SW480 (cell line): ENCODE results near the gene SLC1A5.
"Not testable (repeated sequence)": the region's sequence is repeated elsewhere in the genome, so short reads cannot be mapped to it uniquely, and the experiment has no call there.

Experiments used
- DNase-seq: peaks from one replicate; pipeline ENCODE4 v3.0.0-alpha.2; 2016; ENCODE audit warnings: low spot score

Gene SLC1A5

DNA sequence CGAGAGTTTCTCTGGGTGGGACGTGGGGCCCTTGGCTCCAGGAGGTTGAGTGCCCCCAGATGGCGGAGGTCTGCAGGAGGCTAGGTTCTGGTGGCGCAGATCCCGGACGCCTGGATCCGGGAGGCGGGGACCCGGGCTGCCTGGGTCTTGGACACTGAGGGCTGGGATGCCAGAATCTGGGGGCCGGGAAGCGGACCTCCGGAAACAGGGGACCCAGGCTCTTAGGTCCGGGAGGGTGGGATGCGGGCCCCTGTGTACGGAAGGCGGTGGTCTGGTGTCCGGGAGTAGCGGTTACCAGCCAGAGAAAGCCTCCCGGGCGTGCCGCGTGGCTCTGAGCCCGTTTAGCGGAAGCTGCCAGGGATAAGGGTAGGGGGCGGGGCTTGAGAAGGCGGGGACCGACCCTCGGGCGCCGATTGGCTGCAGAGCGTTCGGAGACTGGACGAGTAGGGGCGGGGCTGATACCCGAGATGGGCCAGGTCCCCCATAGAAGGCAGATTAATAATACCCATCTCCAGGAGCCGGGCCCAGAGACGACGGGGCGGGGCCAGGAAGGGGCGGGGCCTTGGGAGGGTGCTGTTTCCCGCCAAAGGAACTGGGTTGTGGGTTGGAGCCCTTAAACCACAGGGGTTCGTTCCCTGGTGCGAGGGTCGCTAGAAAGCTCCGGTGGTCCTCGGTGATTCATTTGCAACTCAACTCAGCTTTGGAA is at the start of gene SLC1A5:
Gene SLC1A5 (minus strand): TSS at position 333 of the 706 bp plus-strand sequence. CDS start 629 bp downstream, outside the sequence.
- DNase-seq: peak; percentile 100

DNA sequence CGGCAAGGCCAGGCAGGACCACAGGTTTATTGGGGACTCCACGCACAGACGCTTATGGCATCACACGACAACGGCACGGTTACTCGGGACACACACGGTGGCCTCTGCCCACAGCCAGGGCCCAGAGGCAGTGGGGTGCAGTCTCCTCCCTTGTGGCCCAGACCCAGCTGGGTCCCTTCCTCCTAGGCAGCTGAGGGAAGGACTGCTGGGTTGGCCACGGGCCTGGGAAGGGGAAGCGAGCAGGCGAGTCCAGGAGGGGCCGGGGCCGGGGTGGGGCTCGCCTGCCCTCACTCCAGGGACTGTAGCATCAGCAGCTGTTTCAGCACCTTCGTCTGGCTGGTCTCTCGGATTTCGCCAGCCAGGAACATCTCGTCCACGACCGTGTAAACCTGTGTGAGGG is 49.8 kb upstream of the SLC1A5 start:
- DNase-seq: no peak

DNA sequence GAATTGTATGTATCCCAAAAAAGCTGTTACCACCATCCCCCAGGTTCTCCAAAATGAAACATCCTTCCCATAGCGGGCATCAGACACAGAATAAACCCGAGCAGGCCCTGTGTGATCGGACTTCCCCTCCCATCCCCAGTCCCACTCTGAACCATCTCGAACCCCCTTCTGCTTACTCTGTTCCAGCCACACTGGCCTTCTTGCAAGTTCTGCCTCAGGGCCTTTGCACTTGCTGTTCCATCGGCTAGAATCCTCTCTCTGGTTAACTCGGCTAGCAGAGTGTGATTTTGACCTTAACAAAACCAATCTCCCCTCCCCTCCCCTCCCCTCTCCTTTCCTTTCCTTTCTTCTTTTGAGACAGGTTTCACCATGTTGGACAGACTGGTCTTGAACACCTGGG is 46.6 kb upstream of the SLC1A5 start:
- DNase-seq: no peak

DNA sequence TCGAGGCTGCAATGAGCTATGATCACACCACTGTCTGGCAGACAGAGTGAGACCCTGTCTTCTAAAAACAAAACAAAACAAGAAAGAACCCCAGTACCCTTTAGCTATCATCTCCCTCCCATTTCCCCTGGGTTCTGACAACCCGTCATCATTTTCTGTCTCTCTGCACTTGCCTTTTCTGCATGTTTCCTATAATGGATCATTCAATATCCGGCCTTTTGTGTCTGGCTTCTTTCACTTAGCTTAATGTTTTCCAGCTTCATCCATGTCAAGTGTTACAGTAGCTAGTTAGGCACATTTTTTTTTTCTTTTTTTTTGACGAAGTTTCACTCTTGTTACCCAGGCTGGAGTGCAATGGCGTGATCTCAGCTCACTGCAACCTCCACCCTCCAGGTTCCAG is 45.7 kb upstream of the SLC1A5 start:
- DNase-seq: no peak

DNA sequence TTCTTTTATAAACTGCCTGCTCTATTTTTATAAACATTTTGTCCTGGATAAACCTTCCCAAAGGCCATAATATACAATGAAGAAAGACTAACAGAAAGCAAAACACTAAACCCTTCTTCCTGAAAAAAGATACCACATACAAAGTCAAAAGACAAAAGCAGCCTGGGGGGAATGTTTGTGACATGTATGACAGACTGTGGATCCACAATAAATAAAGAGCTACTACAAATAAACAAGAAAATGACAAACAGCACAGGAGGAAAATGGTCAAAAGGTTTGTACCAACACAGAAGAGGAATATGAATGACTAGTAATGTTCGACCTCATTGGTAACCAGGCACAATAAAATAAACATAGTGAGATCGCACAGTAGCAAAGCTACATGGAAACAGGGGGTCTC is 42.5 kb upstream of the SLC1A5 start:
- no peak for DNase-seq

DNA sequence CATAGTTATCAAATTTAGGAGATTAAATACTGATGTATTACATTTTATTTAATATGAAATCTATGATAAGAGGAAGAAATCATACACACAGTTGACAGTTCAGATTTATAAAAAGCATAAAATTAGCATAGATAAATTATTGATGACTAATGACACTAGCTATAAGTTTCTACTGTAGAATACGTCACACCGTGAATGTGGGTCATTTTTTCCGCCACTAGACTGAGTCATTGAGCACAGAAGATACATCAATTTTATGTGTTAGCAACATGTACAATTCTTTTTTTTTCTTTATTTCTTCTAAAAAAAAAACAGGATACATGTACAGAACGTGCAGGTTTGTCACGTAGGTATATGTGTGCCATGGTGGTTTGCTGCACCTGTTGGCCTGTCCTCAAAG is 40.1 kb upstream of the SLC1A5 start:
- DNase-seq: no peak

DNA sequence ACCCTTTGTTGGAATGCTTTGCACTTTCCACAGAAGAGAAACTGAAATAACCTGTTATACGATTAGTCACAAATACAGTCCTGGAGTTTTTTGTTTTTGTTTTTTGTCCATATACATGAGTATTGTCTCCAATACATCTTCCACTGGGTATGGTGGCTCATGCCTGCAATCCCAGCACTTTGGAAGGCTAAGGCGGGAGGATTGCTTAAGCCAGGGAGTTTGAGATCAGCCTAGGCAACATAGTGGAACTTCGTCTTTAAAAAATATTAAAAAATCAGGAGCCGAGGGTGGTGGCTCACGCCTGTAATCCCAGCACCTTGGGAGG is 37.3 kb upstream of the SLC1A5 start:
- no peak for DNase-seq

DNA sequence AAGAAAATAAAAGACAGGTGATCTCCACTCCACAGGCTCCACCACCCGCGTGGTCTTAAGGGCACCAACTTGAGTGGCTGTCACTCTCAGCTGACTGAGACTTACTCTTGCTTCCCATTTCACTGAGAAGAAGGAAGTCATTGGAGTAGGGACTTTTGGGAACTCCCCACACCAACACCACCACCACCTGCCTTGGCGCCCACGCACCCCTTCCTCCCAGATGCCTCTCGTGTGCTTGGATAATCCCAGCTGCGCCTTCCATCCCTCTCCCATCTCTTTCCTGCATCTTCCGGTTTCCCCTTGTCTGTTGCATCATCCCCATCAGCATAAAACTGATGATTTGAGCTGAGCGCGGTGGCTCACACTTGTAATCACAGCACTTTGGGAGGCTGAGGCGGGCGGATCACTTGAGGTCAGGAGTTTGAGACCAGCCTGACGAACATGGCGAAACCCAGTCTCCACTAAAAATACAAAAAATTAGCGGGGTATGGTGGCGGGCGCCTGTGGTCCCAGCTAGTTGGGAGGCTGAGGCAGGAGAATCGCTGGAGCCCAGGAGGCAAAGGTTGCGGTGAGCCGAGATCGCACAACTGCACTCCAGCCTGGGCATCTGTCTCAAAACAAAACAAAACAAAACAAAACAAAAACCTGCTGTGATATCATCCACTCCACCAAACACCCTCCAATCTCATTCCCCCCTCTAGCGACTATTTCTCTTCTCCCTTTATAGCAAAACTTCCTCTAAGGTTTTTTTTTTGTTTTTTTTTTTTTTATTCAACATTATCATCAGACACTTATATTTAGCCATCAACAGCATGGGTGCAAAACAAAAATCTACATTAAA is 36.7 kb upstream of the SLC1A5 start:
- peak; percentile 52 for DNase-seq

DNA sequence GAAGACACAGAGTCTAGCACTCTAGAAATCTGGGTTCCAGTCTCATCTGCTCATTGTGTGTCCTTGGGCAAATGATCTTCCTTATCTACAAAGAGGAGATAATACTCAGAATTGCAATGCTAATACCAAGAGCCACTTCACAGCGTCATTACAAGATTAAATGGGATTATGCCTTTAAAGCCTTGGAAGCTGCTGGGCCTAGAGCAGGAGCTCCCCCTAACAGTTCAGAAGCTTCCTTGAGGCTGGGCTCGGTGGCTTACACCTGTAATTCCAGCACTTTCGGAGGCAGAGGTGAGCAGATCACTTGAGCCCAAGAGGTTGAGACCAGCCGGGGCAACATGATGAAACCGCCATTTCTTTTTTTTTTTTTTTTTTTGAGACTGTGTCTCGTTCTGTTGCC is 34.7 kb upstream of the SLC1A5 start:
- no peak for DNase-seq

DNA sequence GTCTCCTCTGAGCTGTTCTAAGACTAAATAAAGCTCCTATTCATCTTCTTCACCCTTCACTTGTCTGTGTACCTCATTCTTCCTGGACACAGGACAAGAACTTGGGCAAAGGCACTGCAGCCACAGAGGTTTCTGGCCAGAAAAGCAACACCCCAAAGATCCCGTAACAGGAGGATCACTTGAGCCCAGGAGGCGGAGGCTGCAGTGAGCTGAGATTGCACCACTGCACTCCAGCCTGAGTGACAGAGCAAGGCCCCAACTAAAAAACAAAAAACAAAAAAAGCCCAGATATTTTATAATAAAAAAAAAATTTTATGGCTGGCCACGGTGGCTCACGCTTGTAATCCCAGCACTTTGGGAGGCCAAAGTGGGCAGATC is 34.0 kb upstream of the SLC1A5 start:
- DNase-seq: not testable (repeated sequence)

DNA sequence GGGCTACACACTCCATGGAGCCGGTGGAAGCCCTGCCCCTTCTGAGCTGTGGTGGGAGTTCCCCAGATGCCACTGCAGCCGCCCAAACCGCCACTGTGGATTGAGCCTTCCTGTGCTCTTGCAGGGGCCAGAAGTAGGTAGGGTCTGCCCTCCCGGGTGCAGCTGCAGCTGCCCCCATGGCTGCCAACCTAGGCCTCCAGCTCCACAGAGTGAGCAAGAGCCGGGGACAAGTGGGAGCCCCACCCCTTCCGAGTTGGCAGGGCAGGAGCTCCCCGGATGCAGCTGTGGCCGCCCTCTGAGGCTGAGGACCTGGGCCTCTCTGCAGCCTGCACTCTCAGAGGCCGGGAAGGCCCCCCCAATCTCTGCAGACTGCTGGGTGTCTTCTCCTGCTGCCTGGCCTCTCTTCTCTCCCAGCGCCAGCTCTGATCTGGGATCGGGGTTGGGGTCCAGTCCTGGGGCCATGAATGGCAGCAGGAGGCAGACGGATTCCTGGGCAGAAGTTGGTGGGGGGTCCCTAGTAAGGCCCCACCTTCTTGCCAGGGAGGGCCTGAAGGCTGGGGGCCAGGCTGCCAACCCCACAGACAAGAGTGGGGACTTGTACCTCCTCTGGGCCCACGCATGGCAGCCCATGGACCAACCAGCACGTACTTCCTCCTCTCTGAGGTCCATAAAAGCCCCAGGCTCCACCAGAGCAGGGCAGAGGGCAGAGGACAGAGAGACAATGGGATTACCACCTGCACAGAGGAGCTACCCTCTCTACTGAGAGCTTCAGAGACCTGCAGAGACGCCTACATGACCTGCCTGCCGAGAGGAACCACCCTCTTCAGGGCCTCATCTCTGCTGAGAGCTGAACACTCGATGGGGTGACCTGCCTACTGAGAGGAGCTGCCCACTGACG is 33.4 kb upstream of the SLC1A5 start:
- peak; percentile 93 for DNase-seq

DNA sequence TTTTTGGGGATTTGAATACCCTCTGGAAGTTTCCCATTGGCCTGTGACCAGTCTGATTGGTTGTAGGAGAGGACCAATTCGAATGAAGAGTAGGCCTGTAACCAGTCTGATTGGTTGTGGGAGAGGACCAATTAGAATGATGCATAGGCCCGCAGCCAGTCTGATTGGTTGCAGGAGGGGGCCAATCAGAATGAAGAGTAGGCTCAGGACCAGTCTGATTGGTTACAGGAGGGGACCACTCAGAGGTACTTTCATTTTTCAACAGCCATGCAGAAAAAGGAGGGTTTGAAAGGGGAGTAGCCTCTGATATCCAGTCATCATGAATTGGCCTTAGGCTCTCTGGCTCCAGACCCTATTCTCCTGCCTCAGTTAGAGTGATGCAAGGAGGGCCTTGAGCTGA is 30.4 kb upstream of the SLC1A5 start:
- peak; percentile 85 for DNase-seq

DNA sequence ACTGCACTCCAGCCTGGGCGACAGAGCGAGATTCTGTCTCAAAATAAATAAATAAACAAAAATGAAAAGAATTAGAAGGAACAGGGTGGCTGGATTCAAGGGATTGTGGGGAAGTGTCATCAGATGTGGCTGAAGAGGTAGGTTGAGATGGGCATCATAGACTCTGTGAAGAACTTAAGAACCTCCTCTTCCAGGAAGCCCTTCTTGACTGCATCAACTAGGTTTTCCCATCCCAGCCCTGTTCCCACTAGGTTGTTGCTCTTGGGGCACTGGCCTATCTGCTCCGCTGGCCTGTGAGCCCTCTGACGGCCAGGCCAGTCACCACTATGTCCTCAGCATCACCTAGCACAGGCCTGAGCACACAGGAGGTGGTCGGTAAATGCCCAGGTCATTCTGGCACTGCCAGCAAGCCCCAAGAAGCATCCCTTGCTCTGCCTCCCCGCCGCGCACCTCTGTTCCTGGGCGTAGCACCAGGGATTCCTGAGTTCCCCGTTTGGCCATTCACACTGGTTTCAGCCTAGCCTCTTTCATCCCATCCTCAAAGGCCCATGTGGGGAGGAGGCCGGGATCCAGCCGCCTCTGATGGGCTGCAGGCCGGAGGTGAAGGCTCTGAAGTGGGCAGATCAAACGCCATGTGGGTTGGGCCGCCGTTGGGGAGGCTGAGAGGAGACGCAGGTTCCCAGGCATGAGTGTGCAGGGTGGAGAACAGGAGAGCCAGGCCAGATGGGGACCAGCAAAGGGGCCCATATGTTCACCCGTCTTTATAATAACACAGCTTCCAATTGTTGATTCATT is 27.6 kb upstream of the SLC1A5 start:
- DNase-seq: peak; percentile 100

DNA sequence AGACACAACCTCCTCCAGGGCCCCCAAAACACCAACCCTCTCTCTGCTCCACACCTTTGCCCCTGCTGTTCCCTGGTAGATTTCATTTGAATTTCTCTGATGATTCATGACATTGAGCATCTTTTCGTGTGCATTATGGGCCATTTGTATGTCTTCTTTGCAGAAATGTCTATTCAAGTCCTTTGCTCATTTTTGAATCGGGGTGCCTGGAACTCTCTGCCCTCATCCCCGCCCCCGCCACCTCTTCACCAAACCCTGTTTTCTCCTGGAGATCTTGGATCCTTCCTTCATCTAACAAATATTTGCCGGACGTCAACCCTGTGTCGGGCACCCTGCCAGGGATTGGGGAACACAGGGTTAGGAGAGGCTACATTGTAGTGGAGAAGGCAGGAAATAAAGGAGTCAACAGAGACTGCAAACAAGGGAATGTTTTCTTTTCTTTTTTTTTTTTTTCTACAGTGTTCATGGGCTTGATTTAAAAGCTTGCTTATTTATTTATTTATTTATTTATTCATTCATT is 25.5 kb upstream of the SLC1A5 start:
- DNase-seq: peak; percentile 89

DNA sequence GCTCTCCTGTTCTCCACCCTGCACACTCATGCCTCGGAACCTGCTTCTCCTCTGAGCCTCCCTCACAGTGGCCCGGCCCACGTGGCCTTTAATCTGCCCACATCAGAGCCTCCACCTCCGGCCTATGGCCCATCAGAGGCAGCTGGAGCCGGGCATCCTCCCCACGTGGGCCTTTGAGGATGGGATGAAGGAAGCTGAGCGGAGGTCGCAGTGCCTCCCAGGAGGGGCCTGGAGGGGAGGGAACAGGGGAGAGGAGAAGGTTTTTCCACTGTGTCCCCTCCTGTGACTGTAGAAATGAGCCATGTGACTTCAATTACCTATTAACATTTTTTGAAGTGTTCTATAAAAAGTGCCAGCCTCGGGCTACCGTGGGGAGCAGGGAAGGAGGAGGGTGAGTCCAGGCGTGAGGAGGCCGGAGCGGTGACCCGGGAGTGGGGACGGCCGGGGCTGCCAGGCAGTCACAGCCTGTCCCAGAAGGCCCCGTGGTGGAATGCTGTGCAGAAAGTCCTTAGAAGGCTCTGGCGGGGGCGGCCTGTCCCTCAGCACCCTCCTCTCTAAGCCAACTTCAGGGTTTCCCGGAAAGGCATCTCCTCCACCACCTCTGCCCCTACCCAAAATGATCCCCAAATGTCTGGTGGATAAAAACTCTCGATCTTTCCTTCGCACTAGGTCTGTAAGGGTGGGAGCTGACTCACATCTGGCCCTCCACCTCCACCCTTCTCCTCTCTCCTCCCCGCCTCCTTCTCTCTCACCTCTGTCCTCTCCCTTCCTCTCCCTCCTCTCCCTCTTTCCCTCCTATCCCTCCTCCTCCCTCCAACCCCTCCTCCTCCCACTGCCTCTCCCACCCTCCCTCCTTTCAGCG is 24.8 kb upstream of the SLC1A5 start:
- DNase-seq: peak; percentile 100

DNA sequence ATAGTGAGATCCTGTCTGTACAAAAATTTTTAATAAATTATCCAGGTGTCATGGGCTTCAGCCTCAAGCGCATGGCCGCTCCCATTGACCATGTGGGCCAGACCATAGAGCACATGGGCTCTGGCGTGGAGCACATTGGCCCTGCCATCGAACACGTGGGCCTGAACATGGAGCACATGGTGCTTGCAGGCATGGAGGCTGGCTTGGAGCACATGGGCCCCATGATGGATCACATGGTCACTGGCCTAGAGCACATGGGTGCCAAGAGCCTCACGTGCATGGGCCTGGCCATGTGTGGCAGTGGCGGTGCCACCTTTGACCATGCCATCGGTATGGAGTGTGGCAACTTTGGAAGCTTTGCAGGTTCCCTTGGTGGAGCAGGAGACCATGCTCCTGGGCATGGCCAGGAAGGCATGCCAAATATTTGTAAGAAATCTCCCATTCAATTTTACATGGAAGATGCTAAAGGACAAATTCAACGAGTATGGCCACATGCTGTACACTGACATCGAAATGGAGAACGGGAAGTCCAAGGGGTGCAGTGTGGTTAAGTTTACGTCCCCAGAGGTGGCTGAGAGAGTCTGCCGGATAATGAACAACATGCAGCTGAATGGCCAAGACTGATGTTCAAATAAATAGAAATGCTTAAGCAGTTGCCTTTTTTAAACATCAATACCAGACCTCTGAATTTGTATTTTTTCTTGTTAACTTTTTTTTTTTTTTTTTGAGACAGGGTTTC is 21.3 kb upstream of the SLC1A5 start:
- DNase-seq: no peak

DNA sequence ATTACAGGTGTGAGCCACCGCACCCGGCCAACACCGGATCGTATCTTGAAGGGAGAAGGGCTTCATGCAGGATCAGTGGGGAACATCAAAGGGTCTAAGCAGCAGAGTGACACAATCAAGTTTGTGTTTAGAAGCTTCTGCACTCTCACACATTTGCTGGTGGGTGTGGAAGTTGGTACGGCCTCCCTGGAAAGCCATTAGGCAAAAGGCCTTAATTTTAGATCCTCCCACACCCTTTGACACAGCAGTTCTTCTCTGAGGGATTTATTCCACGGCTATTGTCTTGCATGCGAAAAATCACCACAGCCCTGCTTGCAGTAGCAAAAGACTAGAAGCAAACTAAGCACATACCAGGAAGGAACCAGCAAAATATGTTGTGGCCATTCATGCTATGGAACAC is 18.3 kb upstream of the SLC1A5 start:
- DNase-seq: peak; percentile 76

DNA sequence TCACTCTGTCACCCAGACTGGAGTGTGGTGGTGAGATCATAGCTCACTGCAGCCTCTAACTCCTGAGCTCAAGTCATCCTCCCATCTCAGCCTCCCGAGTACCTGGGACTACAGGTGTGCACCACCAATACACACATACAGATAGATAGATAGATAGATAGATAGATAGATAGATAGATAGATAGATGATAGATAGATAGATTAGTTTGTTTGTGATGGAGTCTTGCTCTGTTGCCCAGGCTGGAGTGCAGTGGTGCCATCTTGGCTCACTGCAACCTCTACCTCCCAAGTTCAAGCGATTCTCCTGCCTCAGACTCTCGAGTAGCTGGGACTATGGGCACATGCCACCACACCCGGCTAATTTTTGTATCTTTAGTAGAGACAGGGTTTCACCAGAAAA is 16.0 kb upstream of the SLC1A5 start:
- not testable (repeated sequence) for DNase-seq

DNA sequence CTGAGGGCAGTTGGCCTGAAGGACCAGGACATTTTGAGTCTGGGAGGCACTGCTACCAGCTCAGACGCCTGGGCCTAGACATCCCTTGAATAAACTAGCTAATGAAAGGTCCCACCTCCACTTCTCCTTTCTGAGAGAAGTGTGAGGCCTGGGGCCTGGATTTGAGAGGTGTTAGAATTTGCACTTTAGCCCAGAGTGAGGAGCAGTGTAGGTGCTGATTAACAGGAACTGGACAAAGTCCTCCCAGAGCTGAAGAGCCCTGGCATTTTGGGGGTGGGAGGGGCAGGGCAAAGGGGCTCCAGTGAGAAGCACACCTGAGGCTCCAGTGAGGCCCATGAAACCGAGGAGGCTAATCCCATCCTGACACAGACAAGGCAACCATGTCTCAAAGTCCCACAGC is 15.2 kb upstream of the SLC1A5 start:
- DNase-seq: no peak

DNA sequence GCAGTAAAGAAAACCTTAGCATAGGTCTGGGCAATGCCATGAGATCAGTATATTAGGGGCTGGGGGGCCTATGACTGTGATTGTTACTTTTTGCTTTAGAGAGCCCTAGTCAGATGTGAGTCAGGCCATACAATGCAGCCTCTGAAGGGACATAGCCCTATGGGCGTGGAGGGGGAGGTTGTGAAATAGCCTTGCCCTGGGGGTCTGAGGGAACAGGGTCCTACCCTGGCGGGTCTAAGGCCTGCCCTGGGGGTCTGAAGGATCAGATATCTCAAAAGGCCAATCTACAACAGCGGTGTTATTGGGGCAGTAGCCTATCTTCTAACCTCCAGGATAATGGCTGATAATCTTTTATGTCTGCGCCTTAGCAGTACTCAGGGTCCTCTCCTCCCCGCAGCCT is 13.8 kb upstream of the SLC1A5 start:
- DNase-seq: no peak
